ENCODE data around the gene CMTR1. TPM values are rescaled to one million over a fixed set of nuclear protein-coding genes. Genes with fewer than 3 reads are reported as not detected.
"Not testable (repeated sequence)": the region's sequence is repeated elsewhere in the genome, so short reads cannot be mapped to it uniquely, and the experiment has no call there.

Gene CMTR1
- polyA plus RNA-seq, 1 donor = 33.0 TPM

GRCh38 chr6:37492991-37493660, 60.1 kb downstream of the CMTR1 start:
- DNase-seq = no peak

GRCh38 chr6:37493661-37493995, 60.6 kb downstream of the CMTR1 start:
- no peak for DNase-seq

- DNase-seq = no peak
These were observed 62.4 kb downstream of the CMTR1 start for GRCh38 chr6:37495244-37495934.

GRCh38 chr6:37496951-37497885, 64.2 kb downstream of the CMTR1 start:
- DNase-seq = no peak

GRCh38 chr6:37499433-37500293, 66.6 kb downstream of the CMTR1 start, which contains the start of gene CCDC167:
CCDC167 (minus strand) TSS chr6:37499893; CDS start chr6:37499863, 30 bp downstream.
- peak; percentile 95 for DNase-seq

- DNase-seq = no peak
These were observed 67.2 kb downstream of the CMTR1 start for GRCh38 chr6:37500294-37500608.

GRCh38 chr6:37500904-37501303, 67.9 kb downstream of the CMTR1 start:
- DNase-seq = not testable (repeated sequence)

- DNase-seq = no peak
These were observed 68.8 kb downstream of the CMTR1 start for GRCh38 chr6:37501632-37502491.

- DNase-seq = no peak
These were observed 69.8 kb downstream of the CMTR1 start for GRCh38 chr6:37502703-37503291.

GRCh38 chr6:37503309-37503965, 70.4 kb downstream of the CMTR1 start:
- DNase-seq = no peak

GRCh38 chr6:37504024-37504423, 71.0 kb downstream of the CMTR1 start:
- DNase-seq = no peak

GRCh38 chr6:37506479-37506878, 73.5 kb downstream of the CMTR1 start:
- DNase-seq = no peak

- no peak for DNase-seq
These were observed 74.1 kb downstream of the CMTR1 start for GRCh38 chr6:37507077-37507476.

- no peak for DNase-seq
These were observed 74.8 kb downstream of the CMTR1 start for GRCh38 chr6:37507690-37508421.

- no peak for DNase-seq
These were observed 78.2 kb downstream of the CMTR1 start for GRCh38 chr6:37511201-37511600.

- no peak for DNase-seq
These were observed 78.9 kb downstream of the CMTR1 start for GRCh38 chr6:37511910-37512399.

- DNase-seq = no peak
These were observed 79.5 kb downstream of the CMTR1 start for GRCh38 chr6:37512400-37513011.

- no peak for DNase-seq
These were observed 80.1 kb downstream of the CMTR1 start for GRCh38 chr6:37513155-37513554.

GRCh38 chr6:37513576-37513975, 80.6 kb downstream of the CMTR1 start:
- DNase-seq = no peak
